ENCODE measurements around the gene UST.

GRCh38 chr6:148925701-148926100, 178.9 kb downstream of the UST start:
- TF ChIP-seq TAF1 (IDR thresholded peaks at IDR 0.05; ENCODE audit: low read depth) (no peak), EZH2 (IDR thresholded peaks at IDR 0.05; ENCODE audit: borderline replicate concordance, insufficient read depth, low read length, poor library complexity, severe bottlenecking) (no peak)
- TF ChIP-seq, protein P1, sequence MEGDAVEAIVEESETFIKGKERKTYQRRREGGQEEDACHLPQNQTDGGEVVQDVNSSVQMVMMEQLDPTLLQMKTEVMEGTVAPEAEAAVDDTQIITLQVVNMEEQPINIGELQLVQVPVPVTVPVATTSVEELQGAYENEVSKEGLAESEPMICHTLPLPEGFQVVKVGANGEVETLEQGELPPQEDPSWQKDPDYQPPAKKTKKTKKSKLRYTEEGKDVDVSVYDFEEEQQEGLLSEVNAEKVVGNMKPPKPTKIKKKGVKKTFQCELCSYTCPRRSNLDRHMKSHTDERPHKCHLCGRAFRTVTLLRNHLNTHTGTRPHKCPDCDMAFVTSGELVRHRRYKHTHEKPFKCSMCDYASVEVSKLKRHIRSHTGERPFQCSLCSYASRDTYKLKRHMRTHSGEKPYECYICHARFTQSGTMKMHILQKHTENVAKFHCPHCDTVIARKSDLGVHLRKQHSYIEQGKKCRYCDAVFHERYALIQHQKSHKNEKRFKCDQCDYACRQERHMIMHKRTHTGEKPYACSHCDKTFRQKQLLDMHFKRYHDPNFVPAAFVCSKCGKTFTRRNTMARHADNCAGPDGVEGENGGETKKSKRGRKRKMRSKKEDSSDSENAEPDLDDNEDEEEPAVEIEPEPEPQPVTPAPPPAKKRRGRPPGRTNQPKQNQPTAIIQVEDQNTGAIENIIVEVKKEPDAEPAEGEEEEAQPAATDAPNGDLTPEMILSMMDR (IDR thresholded peaks at IDR 0.05; ENCODE audit: poor library complexity, severe bottlenecking), result no peak
